Measurements from ENCODE around the gene IL34.
"Not testable (repeated sequence)": the region's sequence is repeated elsewhere in the genome, so short reads cannot be mapped to it uniquely, and the experiment has no call there.

IL34 gene

DNA sequence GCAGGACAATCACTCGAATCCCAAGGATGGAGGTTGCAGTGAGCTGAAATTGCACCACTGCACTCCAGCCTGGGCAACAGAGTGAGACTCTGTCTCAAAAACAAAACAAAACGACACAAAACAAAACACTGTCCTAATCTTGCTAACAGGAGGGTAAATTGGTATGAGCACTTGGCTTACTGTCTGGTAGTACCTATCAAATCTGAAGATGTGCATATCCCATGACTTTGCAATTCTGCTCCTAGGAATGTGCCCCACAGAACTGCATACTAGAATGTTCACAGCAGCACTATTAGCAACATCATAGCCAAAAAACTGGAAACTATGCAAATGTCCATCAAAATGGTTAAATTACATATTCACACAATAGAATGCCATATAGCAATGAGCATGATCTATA is 23.8 kb downstream of the IL34 start:
- TF ChIP-seq, protein P1, sequence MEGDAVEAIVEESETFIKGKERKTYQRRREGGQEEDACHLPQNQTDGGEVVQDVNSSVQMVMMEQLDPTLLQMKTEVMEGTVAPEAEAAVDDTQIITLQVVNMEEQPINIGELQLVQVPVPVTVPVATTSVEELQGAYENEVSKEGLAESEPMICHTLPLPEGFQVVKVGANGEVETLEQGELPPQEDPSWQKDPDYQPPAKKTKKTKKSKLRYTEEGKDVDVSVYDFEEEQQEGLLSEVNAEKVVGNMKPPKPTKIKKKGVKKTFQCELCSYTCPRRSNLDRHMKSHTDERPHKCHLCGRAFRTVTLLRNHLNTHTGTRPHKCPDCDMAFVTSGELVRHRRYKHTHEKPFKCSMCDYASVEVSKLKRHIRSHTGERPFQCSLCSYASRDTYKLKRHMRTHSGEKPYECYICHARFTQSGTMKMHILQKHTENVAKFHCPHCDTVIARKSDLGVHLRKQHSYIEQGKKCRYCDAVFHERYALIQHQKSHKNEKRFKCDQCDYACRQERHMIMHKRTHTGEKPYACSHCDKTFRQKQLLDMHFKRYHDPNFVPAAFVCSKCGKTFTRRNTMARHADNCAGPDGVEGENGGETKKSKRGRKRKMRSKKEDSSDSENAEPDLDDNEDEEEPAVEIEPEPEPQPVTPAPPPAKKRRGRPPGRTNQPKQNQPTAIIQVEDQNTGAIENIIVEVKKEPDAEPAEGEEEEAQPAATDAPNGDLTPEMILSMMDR (IDR thresholded peaks at IDR 0.05; ENCODE audit: borderline replicate concordance, control extremely low read depth, extremely low read depth, insufficient read depth, missing control alignments) = no peak
- in situ Hi-C loops (cut with MboI; ENCODE audit: low sequenced_read_pairs, unreplicated experiment) = no loop called here
- no peak for DNase-seq (ENCODE audit: low spot score)

DNA sequence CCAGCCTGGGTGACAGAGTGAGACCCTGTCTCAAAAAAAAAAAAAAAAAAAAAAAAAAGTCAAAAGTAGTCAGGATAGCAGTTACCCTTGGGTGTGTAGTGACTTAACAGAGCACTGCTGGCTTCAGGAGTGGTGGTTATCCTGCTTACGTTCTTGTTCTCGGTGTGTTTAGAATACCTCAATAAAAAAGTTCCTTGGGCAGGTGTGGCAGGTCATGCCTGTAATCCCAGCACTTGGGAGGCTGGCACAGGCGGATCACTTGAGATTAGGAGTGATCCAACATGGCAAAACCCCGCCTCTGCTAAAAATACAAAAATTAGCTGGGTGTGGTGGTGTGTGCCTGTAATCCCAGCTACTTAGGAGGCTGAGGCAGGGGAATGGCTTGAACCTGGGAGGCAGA is 24.6 kb downstream of the IL34 start:
- DNase-seq (ENCODE audit: low spot score); in situ Hi-C loops (cut with MboI; ENCODE audit: low sequenced_read_pairs, unreplicated experiment): not testable (repeated sequence)

GRCh38 chr16:70674221-70675014 is 28.1 kb downstream of the IL34 start:
- DNase-seq (ENCODE audit: low spot score) = no peak
- in situ Hi-C loops (cut with MboI; ENCODE audit: low sequenced_read_pairs, unreplicated experiment) = no loop called here
- TF ChIP-seq, protein P1 (IDR thresholded peaks at IDR 0.05; ENCODE audit: borderline replicate concordance, control extremely low read depth, extremely low read depth, insufficient read depth, missing control alignments) = no peak

GRCh38 chr16:70675851-70676513 is 29.6 kb downstream of the IL34 start:
- no peak for DNase-seq (ENCODE audit: low spot score)
- in situ Hi-C loops (cut with MboI; ENCODE audit: low sequenced_read_pairs, unreplicated experiment) = no loop called here
- TF ChIP-seq, protein P1 (IDR thresholded peaks at IDR 0.05; ENCODE audit: borderline replicate concordance, control extremely low read depth, extremely low read depth, insufficient read depth, missing control alignments) = no peak

- in situ Hi-C loops (cut with MboI; ENCODE audit: low sequenced_read_pairs, unreplicated experiment) = no loop called here
- TF ChIP-seq, protein P1 (IDR thresholded peaks at IDR 0.05; ENCODE audit: borderline replicate concordance, control extremely low read depth, extremely low read depth, insufficient read depth, missing control alignments) = no peak
- no peak for DNase-seq (ENCODE audit: low spot score)
Measured at GRCh38 chr16:70676675-70677498, 30.5 kb downstream of the IL34 start.

- in situ Hi-C loops (cut with MboI; ENCODE audit: low sequenced_read_pairs, unreplicated experiment) = no loop called here
- TF ChIP-seq, protein P1 (IDR thresholded peaks at IDR 0.05; ENCODE audit: borderline replicate concordance, control extremely low read depth, extremely low read depth, insufficient read depth, missing control alignments) = no peak
- no peak for DNase-seq (ENCODE audit: low spot score)
Measured at GRCh38 chr16:70677499-70678120, 31.3 kb downstream of the IL34 start.

All from GM13976 (cell line).